Measurements from ENCODE around the gene SLC50A1. TPM values are rescaled to one million over a fixed set of nuclear protein-coding genes. Genes with fewer than 3 reads are reported as not detected.

SLC50A1 gene
- total and polyA plus RNA-seq, 9 of the 15 experiments (the other 6 are each of a cell fraction or from before 2014, with no cell fraction given): 46.5 to 132 (median 91.9) TPM

- no peak for TF ChIP-seq CHD7 (IDR thresholded peaks at IDR 0.05; ENCODE audit: low read depth, low read length)
- no peak for TF ChIP-seq BCLAF1 (IDR thresholded peaks at IDR 0.05; ENCODE audit: borderline replicate concordance in 1 of 2, control insufficient read depth in 1 of 2, low read depth in 2 of 2, low read length in 1 of 2)
- no peak for TF ChIP-seq TCFL5 (CRISPR knock-in tag; conservative IDR thresholded peaks at IDR 0.05)
- no peak for TF ChIP-seq E2F5 (CRISPR knock-in tag; IDR thresholded peaks at IDR 0.05)
- no peak for TF ChIP-seq AFF1 (IDR thresholded peaks at IDR 0.05; ENCODE audit: low read depth in 1 of 2, partially characterized antibody in 2 of 2)
Measured at GRCh38 chr1:155137154-155137949, 1.7 kb downstream of the SLC50A1 start (continued).

All from K562 (cell line).